Amniotic stem cell (primary cell): ENCODE data around the gene MXRA8.
"Not testable (repeated sequence)": the region's sequence is repeated elsewhere in the genome, so short reads cannot be mapped to it uniquely, and the experiment has no call there.

ENCODE experiments used
- DNase-seq: peaks from one replicate; lab custom pipeline; 2025; lab: John Stamatoyannopoulos, UW

Gene MXRA8

DNA sequence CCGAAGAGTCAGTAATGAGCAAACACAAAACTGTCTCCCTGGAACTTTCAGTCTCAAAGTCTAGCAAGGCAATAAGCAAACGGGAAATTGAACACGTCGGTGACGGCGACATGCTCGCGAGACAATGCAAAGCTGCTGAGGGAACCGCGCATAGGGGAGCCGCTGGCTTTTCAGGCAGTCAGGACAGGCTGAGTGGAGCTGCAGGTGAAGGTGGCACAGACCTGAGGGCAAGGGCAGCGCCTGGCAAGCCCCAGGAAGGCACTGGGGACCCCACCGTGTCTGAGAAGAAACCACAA lies 38.8 kb downstream of the MXRA8 start:
- no peak for DNase-seq

DNA sequence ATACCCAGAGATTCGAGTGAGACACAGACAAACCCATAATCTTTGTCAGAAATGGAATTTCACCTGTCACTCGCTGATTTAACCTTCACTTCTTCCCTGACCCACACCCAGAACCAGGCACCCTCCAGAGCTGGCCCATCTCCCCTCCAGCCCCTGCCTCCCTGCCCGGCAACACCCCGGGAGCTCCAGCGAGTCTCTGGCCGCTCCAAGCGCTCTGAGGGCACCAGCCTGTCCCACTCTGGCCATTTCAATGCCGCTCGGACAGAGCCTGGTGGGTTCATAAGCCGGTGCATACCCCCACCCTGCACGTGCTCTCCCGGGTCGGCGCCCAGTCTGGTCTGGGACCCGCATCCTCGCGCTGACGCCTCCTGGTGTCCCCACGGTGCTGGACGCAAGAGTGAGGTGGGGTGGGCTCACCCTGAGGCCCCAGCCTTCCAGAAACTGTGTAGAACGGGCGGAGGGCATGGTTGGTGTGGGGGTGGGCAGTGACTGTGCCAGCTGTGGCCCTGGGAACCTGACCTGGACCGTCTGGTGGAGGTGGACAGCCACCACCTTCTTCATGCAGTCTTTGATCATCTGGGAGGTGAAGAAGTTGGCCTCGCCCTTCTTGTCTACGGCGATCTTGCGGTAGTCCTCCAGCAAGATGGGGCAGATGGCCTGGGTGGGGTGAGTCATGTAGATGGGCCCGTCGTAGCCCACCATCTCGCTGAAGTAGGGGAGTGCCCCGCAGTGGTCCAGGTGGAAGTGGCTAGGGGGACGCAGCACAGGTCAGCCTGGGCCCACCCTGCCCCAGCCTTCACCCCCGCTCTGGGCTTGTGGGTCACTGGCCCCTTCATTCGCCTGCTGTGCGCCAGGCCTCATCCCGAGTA lies 39.3 kb downstream of the MXRA8 start:
- DNase-seq, result no peak

DNA sequence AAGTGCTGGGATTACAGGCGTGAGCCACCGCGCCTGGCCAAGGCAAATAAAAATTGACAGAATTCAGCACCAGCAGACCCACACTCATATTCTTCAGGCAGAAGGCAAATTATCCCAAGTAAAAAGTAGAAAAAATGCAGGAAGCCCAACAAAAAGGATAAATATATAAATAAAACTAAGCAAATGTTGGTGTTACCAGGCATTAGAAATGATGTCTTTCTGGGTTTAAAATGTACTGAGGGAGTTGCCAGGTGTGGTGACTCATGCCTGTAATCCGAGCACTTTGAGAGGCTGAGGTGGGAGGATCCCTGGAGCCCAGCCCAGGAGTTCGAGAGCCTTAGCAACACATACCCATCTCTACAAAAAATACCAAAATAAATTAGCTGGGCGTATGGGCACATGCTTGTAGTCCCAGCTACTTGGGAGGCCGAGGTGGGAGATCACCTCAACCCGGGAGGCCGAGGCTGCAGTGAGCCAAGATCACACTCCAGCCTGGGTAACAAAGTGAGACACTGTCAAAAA lies 40.2 kb downstream of the MXRA8 start:
- peak; percentile 74 for DNase-seq

DNA sequence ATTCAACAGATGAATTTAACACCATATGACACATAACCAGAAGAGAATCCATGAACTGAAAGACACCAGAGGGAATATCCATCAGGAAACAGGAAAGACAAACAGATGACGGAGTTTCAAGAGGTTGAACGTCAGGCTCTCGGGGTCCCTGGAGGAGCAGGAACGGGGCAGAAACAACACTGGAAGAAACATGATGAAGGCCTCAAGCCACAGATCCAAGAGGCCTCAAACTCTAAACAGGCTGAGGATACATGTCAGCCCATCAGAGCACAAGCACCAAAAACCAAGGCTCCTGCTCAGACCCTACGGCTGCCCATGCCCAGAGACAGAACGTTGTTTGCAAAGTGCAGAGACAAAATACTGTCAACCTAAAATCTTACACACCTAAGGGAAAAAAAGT lies 40.9 kb downstream of the MXRA8 start:
- no peak for DNase-seq

DNA sequence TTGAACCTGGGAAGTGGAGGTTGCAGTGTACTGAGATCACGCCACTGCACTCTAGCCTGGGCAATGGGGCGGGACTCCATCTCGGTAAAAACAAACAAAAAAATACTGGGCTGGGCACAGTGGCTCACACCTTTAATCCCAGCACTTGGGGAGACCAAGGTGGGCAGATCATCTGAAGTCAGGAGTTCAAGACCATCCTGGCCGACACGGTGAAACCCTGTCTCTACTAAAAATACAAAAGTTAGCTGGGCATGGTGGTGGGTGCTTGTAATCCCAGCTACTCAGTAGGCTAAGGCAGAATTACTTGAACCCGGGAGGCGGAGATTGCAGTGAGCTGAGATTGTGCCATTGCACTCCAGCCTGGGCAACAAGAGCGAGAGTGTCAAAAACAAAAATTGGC lies 42.2 kb downstream of the MXRA8 start:
- not testable (repeated sequence) for DNase-seq

DNA sequence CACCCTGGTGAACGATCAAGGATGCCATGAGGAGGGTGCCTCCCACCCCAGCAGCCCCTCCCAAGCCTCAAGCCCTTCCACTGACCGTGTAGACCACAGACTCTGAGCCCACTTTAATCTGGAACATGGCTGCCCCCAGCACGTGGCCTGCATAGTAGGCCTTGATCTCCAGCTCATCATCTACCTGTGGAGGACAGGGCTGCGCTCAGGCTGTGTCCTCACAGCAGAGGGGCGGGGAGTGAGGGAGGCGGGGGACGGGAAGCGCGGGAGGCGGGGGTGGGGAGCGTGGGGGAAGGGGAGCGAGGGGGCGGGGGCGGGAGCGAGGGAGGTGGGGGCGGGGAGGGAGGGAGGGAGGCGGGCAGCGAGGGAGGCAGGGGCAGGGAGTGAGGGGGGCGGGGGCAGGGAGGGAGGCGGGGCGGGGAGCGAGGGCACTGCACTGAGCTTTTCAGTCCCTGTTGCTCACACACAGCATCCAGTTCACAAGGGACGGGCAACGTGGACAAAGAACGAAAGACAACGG lies 42.9 kb downstream of the MXRA8 start:
- DNase-seq, result no peak

DNA sequence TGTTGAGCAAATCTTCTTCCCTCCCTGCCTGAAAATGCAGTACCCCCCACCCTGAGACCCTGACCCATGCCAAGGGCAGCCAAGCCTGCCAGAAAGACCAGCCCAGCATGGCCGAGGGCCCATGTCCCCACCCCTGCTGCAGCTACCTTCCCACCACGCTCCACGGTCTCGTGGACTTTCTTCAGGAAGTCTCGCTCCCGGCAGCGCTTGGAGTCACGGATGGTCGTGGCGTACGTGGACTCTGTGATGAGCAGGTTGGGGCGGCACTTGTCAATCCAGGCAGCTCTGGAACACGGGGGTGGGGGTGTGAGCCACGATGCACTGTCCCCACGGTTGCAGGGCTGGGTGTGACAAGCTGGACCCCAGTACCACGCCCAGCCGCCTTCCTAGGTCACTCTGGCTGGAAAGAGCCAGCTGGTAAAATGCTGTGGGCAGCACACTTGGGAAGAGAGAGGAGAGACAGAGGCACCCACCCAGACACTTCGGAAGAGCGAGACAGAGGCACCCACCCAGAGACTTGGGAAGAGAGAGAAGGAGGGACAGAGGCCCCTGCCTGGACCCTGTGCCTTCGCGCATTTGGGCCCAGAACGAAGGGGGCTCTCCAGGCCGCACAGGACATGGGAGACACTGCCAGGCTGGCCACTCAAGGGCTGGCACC lies 43.5 kb downstream of the MXRA8 start:
- DNase-seq, result no peak

DNA sequence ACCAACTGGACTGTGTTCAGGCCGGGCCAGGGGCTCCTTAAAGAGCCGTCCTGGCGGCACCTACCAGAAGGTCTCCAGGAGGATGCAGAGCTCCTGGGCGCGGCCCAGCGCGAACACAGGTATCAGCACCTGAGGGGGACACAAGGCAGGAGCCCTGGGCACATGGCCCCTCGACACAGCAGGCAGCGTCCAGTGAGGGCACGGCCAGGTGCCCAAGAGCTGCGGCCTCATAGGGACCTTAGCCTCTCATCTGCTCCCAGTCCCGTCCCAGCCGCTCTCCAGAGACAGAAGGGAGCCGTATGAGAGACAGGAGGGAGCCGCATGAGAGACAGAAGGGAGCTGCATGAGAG lies 44.1 kb downstream of the MXRA8 start:
- DNase-seq, result no peak

DNA sequence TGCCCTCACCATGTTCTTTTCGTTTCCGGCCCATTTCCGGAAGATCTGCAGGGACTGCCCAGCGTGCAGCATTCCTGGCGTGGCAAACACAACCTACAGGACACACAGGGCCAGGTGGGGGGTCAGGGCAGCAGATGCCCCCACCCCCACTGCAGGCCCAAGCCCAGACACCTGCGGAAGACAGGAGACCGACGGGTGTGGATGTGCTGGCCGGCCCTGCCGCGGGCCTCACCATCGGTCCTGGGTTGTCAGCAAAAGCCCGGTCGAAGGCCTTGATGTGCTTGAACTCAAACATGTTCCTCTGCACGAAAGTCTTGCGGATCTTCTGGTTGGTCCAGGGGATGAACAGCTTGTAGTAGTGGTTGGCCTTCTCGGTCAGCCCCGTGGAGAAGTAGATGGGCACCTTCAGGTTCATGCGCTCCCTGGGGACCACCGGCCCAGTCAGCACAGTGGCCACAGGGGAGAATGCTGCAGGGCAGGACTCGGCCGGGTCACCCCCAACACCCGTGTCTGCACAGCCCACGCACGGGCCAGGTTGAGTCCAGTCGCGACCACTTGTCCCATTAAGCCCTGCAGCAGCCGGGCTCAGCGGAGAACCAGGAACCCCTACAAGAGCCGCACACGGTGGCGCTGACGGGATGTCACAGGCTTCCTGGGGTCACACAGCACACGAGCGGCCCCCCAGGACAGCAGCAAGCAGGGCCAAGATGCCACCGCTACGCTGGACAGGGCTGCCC lies 44.7 kb downstream of the MXRA8 start:
- DNase-seq, result no peak

DNA sequence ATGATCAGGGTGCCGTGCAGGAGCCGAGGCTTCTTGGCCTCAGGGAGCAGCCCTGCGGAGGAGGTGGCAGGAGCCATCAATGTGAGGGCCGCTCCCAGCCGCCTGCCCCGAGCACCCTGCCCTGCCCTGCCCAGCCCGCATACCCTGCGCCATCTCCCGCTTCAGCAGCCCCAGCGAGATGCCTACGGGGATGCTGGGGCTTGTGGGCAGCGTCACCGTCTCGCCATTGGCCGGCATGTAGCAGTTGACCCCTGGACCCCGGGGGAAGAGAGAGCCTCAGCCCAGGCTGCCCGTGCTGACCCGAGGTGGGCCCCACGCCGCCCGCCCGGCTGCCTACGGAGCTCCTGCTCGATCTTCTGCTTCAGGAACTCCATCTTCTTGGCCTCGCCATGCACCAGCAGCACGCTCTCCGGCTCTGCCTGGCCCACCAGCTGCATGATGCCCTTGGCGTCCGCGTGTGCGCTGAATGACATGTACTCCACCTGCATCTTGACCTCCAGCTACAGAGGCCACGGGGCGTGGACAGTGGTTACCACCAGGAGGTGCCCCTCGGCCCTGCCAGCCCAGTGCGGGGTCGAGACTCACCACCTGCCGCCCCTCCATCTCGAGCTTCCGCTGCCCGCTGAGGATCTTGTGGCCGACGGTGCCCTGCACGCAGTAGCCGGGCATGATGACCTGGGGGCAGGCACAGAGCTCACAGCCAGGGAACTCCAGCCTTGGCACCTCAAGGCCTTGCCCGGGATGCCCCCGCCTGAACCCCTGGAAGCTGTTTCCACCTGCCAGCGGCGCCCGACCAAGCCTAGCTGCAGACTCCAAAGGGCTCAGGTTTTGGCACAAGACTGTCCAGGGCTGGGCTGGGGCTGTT lies 45.7 kb downstream of the MXRA8 start:
- no peak for DNase-seq

DNA sequence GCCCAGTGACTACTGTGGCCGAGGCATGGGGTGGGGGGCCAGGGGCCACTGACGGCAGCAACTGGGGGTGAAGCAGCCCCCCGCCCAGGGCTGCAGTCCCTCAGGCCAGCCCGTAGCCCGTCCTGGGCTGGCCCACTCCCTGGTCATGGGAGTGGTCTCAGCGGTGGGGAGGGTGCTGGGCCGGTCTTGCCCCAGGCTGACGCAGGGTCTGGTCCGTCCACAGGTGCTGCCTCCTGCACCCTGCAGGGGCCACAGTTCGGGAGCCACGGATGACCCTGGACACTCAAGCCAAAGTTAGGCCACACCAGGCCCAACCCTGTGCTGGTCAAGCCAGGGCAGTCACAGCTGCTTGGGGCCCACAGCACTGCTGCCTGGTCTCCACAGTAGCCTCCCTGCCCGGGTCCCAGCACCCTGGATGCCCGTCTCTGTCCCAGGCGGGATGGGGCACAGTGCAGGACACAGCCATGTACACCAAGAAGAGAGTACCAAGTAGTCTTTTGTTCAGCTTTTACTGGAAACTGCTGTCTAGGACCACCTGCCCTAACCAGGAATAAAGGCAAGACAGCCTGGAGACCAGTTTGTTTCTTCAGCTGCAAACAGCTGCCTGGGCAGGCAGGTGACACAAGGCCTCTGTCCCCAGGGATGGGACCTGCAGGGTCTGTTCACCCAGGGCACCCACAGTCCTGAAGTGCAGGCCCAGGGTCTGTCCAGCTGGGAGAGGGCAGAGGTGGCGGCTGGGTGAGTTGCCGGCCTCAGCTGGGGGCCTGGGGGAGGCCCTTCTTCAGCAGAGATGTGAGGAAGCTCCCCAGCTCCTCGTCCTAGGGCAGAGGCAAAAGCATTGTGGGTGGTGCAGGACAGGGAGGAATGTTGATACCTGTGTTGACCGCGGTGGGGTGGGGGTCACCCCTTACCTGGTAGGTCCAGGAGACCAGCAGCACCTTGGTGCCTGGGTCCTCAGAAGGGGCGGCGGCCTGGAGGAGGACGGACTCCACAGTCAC lies 46.9 kb downstream of the MXRA8 start:
- no peak for DNase-seq

DNA sequence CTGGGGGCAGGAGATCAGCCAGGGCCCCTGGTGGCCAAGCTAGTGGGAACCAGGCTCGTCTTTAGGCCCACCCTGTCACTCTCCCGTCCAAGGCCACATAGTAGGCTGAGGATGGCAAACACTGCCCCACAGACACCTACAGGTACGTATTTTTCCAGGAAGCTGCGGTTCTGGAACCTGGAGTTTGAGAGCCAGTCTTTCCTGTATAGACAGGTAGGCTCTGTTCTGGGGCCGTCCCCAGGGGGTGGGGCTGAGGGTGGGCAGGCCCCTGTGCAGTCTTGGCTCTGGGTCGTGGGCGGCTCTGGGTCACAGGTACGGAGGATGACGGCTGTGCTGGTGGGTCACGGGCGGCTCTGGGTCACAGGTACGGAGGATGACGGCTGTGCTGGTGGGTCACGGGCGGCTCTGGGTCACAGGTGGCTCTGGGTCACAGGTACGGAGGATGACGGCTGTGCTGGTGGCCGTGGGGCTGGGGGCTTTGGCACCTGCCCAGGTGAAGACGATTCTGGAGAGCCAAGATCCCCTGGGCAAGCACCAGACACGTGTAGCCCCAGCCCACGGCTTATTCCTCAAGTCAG lies 47.8 kb downstream of the MXRA8 start:
- DNase-seq, result no peak

DNA sequence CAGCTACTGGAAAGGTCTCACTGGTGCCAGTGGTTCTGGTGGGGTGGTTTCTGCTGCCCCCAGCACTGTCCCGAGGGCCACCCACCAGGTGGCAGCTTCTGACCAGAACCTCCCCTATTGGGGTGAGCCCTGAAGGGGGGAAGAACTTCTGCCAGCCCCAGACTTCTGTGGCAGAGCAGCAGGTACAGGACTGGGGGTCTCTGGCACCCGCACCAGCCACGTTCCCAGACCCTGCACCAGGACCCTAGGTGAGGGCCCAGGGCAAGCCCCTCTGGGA lies 48.3 kb downstream of the MXRA8 start:
- no peak for DNase-seq

DNA sequence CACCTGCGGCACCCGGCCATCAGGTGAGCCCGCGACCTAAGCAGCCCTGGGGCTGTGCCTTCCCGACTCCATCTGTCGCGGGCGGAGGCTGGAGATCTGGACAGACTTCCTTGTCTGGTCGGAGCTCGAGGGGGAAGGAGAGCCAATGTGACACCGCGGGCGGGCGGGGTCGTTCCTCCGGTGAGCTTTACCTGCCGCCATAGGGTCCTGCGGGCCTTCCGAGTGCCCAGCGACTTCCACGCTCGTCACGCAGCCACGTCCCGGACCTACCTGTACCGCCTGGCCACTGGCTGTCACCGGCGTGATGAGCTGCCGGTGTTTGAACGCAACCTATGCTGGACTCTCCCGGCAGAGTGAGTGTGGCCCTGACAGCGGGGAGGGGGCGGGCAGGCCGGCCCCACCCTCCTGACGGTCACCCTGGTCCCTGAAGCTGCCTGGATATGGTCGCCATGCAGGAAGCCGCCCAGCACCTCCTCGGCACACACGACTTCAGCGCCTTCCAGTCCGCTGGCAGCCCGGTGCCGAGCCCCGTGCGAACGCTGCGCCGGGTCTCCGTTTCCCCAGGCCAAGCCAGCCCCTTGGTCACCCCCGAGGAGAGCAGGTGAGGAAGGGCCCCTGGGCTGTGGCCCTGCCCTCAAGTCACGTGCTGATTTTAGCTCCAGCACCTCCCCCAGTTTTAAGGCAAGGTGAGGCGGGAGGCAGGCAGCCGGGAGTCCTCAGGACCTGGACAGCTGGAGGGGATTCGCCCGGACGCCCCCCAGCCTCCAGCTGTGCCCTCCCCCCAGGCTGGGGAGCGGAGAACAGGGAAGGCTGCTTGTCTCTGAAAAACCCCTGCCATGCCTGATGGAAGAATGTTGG lies 48.9 kb downstream of the MXRA8 start:
- DNase-seq, result no peak

DNA sequence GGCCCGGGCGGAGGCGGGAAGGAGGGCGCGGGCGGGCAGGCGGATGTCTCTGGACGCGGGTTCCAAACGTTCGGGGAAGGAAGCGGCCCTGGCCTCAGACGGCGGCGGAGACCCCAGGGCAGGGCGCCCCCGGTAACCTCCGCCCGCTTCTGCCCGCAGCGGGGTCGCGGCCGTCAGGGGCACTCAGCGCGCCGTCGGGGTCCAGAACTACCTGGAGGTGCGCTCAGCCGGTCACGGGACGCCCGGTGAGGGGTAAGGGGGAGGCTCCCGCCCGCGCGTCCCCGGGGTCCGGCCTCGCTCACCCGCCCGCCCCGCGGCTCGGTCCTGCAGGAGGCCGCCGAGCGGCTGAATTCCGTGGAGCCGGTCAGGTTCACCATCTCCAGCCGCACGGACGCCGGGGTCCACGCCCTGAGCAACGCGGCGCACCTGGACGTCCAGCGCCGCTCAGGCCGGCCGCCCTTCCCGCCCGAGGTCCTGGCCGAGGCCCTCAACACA lies 49.6 kb downstream of the MXRA8 start:
- DNase-seq, result no peak

DNA sequence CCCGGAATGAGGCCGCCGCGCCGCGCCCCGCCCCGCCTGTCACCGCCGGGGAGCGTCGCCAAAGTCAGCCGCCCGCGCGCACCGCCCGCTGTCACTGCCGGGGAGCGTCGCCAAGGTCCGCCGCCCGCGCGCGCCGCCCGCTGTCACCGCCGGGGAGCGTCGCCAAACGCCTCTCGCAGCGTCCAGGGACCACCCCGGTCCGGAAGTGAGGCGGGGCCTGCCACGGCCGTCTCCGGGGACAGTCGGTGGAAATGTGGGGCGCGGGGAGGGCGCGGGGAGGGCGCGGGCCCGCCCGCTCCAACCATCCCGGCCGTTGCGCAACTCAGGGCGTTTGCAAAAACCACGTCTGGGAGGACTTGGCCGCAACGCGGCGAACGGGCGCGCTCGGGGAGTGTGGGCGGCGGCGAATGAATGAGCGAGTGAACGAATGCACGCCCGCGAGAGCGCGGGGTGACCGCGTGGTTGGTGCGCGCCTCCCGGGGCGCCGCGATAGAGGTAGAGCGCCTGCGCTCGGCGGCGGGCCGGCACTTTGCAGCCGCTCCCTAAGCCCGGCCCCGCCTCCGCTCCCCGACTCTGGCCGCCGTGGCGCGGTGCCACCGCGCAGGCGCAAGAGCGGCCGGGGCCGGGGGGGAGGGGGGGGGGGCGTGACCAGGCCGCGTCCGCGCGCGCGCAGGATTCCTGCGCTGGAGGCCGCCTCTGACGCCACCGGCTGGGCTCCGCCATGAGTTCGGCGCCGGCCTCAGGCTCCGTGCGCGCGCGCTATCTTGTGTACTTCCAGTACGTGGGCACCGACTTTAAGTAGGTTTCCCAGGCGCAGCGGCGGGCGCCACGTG lies 50.2 kb downstream of the MXRA8 start, which contains the start of the genes ACAP3 and PUSL1:
TSS of gene ACAP3 (minus strand) at position 8 of the 833 bp plus-strand sequence. CDS start 115 bp downstream, outside the sequence.
TSS of gene PUSL1 (plus strand) at position 675 of the 833 bp plus-strand sequence. CDS start at position 722, 47 bp downstream.
- DNase-seq, result peak; percentile 98

DNA sequence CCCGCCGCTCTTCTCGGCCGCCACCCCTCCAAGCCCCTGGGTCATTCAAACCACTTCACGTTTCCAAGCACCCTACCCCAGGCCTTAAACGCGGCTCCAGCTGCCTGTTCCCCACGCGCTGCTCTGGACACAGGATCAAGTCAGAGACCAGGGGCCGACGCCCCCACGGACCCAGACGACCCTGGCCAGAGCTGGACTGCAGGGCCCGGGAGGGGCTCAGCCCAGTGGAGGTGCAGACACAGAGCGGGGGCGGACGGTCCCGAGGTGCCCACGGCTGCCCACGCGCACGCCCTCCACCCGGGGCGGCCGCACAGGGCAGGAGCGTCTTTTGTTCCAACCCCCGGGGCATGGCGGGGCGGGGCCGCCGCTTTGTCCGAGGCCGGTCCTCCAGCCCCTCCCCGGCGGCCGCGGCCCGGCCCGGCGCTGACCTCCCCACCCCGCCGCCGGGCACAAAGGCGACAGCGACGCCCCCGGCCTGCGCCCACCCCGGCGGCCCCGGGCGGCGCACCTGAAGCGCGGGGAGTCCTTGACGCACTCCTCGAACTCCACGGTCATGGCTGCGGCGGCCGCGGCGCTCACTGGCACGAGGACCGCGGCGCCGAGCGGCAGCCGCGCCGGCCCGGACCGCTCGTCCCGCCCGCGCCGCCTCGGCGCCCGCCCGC lies 51.0 kb downstream of the MXRA8 start:
- DNase-seq, result no peak
